H1 (cell line): ENCODE results near the gene NEURL2. TPM values are rescaled to one million over a fixed set of nuclear protein-coding genes. Genes with fewer than 3 reads are reported as not detected.

Experiments
- CTCF ChIA-PET: fragments of 300-600 bp; sonication (Branson Sonifier 250); formaldehyde crosslinking; loops from one replicate; lab custom pipeline; 2021; ENCODE audit not compliant: partially characterized antibody; lab: Charles Lee
- POLR2A ChIA-PET: fragments of 300-600 bp; sonication (Branson Sonifier 250); formaldehyde crosslinking; loops from one replicate; lab custom pipeline; 2021; ENCODE audit warnings: inconsistent platforms; ENCODE audit not compliant: partially characterized antibody; lab: Charles Lee
- DNase-seq, 2 experiments: peaks; one replicate each; pipeline versions ENCODE4 v3.0.0 to v3.0.0-alpha.2; 2010 to 2022; ENCODE audit warnings: low spot score in 2 of 2, low read depth in 1 of 2, mixed read lengths in 1 of 2
- FAIRE-seq: peaks from 2 replicates; lab custom pipeline; 2011; peaks lifted over from hg19 to GRCh38; lab: Jason Lieb, UNC
- H2AFZ ChIP-seq: 2 replicates; pipeline ENCODE4 v1.8.1; 2012; ENCODE audit warnings: low read length, inconsistent platforms
- H2AK5ac ChIP-seq: 2 replicates; pipeline ENCODE4 v1.6.1; 2013; ENCODE audit warnings: low read depth, low read length
- H2BK120ac ChIP-seq: replicated peaks from 2 replicates; pipeline ENCODE3; 2013; ENCODE audit warnings: low read depth, low read length, inconsistent platforms
- H2BK12ac ChIP-seq: 2 replicates; pipeline ENCODE4 v1.6.1; 2013; ENCODE audit warnings: low read depth, low read length
- H2BK15ac ChIP-seq: 2 replicates; pipeline ENCODE4 v1.6.1; 2013; ENCODE audit warnings: low read length
- H2BK20ac ChIP-seq: 2 replicates; pipeline ENCODE4 v1.6.1; 2013; ENCODE audit warnings: low read length
- H2BK5ac ChIP-seq: 2 replicates; pipeline ENCODE4 v1.6.1; 2013; ENCODE audit warnings: low read depth, low read length
- H3K14ac ChIP-seq: 2 replicates; pipeline ENCODE4 v1.6.1; 2013; ENCODE audit warnings: inconsistent platforms; ENCODE audit not compliant: insufficient read length
- H3K18ac ChIP-seq: 2 replicates; pipeline ENCODE4 v1.6.1; 2013; ENCODE audit warnings: low read length; ENCODE audit errors: extremely low read depth
- H3K23ac ChIP-seq: 2 replicates; pipeline ENCODE4 v1.6.1; 2013; ENCODE audit warnings: inconsistent platforms; ENCODE audit not compliant: insufficient read length
- H3K23me2 ChIP-seq: 2 replicates; pipeline ENCODE4 v1.6.1; 2013; ENCODE audit warnings: low read depth, low read length
- H3K27ac ChIP-seq: 2 replicates; pipeline ENCODE4 v1.6.1; 2011; ENCODE audit warnings: low read depth, low read length, inconsistent platforms
- H3K27me3 ChIP-seq, 4 experiments: replicated peaks in 1 of 4; 1 replicate in 1 of 4; 2 replicates in 3 of 4; pipeline versions ENCODE4 v1.6.1 to v1.8.1; 2011 to 2013; ENCODE audit warnings: low read length in 3 of 4, mild to moderate bottlenecking in 3 of 4, inconsistent platforms in 2 of 4, mixed read lengths in 2 of 4, moderate library complexity in 1 of 4; ENCODE audit not compliant: control insufficient read depth in 3 of 4, insufficient read depth in 3 of 4; ENCODE audit errors: extremely low read depth in 1 of 4
- H3K36me3 ChIP-seq, 4 experiments: 2 replicates each; pipeline versions ENCODE4 v1.6.1 to v1.8.1; 2011 to 2013; ENCODE audit warnings: mild to moderate bottlenecking in 4 of 4, low read length in 3 of 4, moderate library complexity in 2 of 4, control low read depth in 1 of 4, inconsistent platforms in 1 of 4; ENCODE audit not compliant: insufficient read depth in 4 of 4, control insufficient read depth in 2 of 4
- H3K4ac ChIP-seq: replicated peaks from 2 replicates; pipeline ENCODE3; 2013; ENCODE audit warnings: low read length, low read depth, mixed read lengths, inconsistent platforms; ENCODE audit not compliant: insufficient read length
- H3K4me1 ChIP-seq, 4 experiments: replicated peaks in 1 of 4; 1 replicate in 1 of 4; 2 replicates in 3 of 4; pipeline versions ENCODE4 v1.6.1 to v1.8.1; 2011 to 2013; ENCODE audit warnings: low read length in 3 of 4, inconsistent platforms in 2 of 4, mixed read lengths in 1 of 4; ENCODE audit not compliant: insufficient read depth in 4 of 4, control insufficient read depth in 3 of 4
- H3K4me2 ChIP-seq, 2 experiments: 2 replicates each; pipeline versions ENCODE4 v1.6.1 to v1.8.1; 2011 to 2013; ENCODE audit warnings: low read depth in 2 of 2, low read length in 2 of 2, control low read depth in 1 of 2, inconsistent platforms in 1 of 2, mild to moderate bottlenecking in 1 of 2; ENCODE audit not compliant: insufficient read depth in 1 of 2
- H3K4me3 ChIP-seq, 4 experiments: fragments of 200-600, 300-600 bp in 1 of 4; sonication (generic), shearing (Covaris generic), sonication (Bioruptor Twin) in 1 of 4; 2 replicates each; pipeline versions ENCODE4 v1.5.1 to v1.8.1; 2011 to 2016; ENCODE audit warnings: low read length in 4 of 4, low read depth in 3 of 4, control low read depth in 2 of 4, inconsistent platforms in 2 of 4, mild to moderate bottlenecking in 2 of 4, mixed read lengths in 1 of 4, moderate library complexity in 1 of 4; ENCODE audit not compliant: insufficient read depth in 2 of 4; ENCODE audit errors: extremely low read depth in 1 of 4
- H3K56ac ChIP-seq: replicated peaks from 2 replicates; pipeline ENCODE3; 2013; ENCODE audit warnings: low read depth, mild to moderate bottlenecking, mixed read lengths, low read length, inconsistent platforms; ENCODE audit not compliant: insufficient read length
- H3K79me1 ChIP-seq: 2 replicates; pipeline ENCODE4 v1.6.1; 2013; ENCODE audit warnings: low read depth, low read length, control low read depth
- H3K79me2 ChIP-seq, 2 experiments: 2 replicates each; pipeline versions ENCODE4 v1.6.1 to v1.8.1; 2012 to 2013; ENCODE audit warnings: low read length in 2 of 2, mild to moderate bottlenecking in 2 of 2, inconsistent platforms in 1 of 2; ENCODE audit not compliant: insufficient read depth in 2 of 2, control insufficient read depth in 1 of 2
- H3K9ac ChIP-seq, 4 experiments: replicated peaks in 1 of 4; 1 replicate in 1 of 4; 2 replicates in 3 of 4; pipeline versions ENCODE4 v1.6.1 to v1.8.1; 2011 to 2013; ENCODE audit warnings: low read depth in 3 of 4, low read length in 3 of 4, control low read depth in 2 of 4, mild to moderate bottlenecking in 2 of 4, moderate library complexity in 2 of 4, inconsistent platforms in 1 of 4; ENCODE audit errors: extremely low read depth in 1 of 4
- H3K9me3 ChIP-seq, 2 experiments: 2 replicates each; pipeline versions ENCODE4 v1.6.1 to v1.8.1; 2012 to 2013; ENCODE audit warnings: mild to moderate bottlenecking in 2 of 2, moderate library complexity in 2 of 2, control low read depth in 1 of 2, inconsistent platforms in 1 of 2, low read depth in 1 of 2, low read length in 1 of 2, mixed read lengths in 1 of 2; ENCODE audit not compliant: insufficient read depth in 2 of 2
- H4K20me1 ChIP-seq, 2 experiments: replicated peaks in 1 of 2; 2 replicates each; pipeline versions ENCODE3 to v1.8.1; 2011 to 2013; ENCODE audit warnings: inconsistent platforms in 2 of 2, low read length in 2 of 2, mild to moderate bottlenecking in 1 of 2; ENCODE audit not compliant: insufficient read depth in 2 of 2, control insufficient read depth in 1 of 2
- H4K5ac ChIP-seq: 2 replicates; pipeline ENCODE4 v1.6.1; 2013; ENCODE audit warnings: low read length, low read depth, mixed read lengths, inconsistent platforms; ENCODE audit not compliant: insufficient read length
- H4K8ac ChIP-seq: 2 replicates; pipeline ENCODE4 v1.8.0; 2013; ENCODE audit warnings: mild to moderate bottlenecking, moderate library complexity, low read length, inconsistent platforms; ENCODE audit not compliant: insufficient read depth; ENCODE audit errors: extremely low read depth
- H4K91ac ChIP-seq: replicated peaks from 2 replicates; pipeline ENCODE3; 2013; ENCODE audit warnings: low read length, mixed read lengths, inconsistent platforms; ENCODE audit not compliant: insufficient read length
- ATF2 ChIP-seq: IDR thresholded peaks from 2 replicates; pipeline ENCODE4 v1.6.1; 2012; ENCODE audit warnings: low read length, inconsistent platforms
- CBX5 ChIP-seq: fragments of 300-800, 300-1000 bp; sonication (generic); IDR thresholded peaks from 2 replicates; pipeline ENCODE4 v1.7.1; 2016; ENCODE audit warnings: antibody characterized with exemption, low read length, low read depth
- CBX8 ChIP-seq: fragments of 300-800, 300-1000 bp; sonication (generic); IDR thresholded peaks from 2 replicates; pipeline ENCODE4 v1.7.1; 2016; ENCODE audit warnings: low read depth, low read length, borderline replicate concordance
- EP300 ChIP-seq, 2 experiments: IDR thresholded peaks; 1 replicate in 1 of 2; 2 replicates in 1 of 2; pipeline ENCODE4 v1.6.1; 2011 to 2012; ENCODE audit warnings: low read depth in 2 of 2, low read length in 2 of 2, mild to moderate bottlenecking in 2 of 2, borderline replicate concordance in 1 of 2, inconsistent platforms in 1 of 2, moderate library complexity in 1 of 2
- GABPA ChIP-seq: IDR thresholded peaks from 2 replicates; pipeline ENCODE4 v1.6.1; 2011; ENCODE audit warnings: mild to moderate bottlenecking, low read length, moderate library complexity, borderline replicate concordance; ENCODE audit not compliant: insufficient read depth
- HDAC2 ChIP-seq, 2 experiments: fragments of 300-600 bp in 1 of 2; sonication (generic) in 1 of 2; IDR thresholded peaks; 2 replicates each; pipeline ENCODE4 v1.6.1; 2011 to 2012; ENCODE audit warnings: low read depth in 2 of 2, low read length in 2 of 2, mild to moderate bottlenecking in 2 of 2, moderate library complexity in 2 of 2, borderline replicate concordance in 1 of 2, inconsistent platforms in 1 of 2
- JUND ChIP-seq: IDR thresholded peaks from 2 replicates; pipeline ENCODE4 v1.6.1; 2011; ENCODE audit warnings: mild to moderate bottlenecking, improper control_type of control experiment, low read length
- MAFK ChIP-seq: IDR thresholded peaks from 2 replicates; pipeline ENCODE4 v1.6.1; 2012; ENCODE audit warnings: low read depth, mild to moderate bottlenecking, improper control_type of control experiment, low read length
- MAX ChIP-seq: IDR thresholded peaks from 2 replicates; pipeline ENCODE4 v1.6.1; 2012; ENCODE audit warnings: inconsistent platforms
- SUZ12 ChIP-seq: fragments of 200-600 bp; sonication (generic); IDR thresholded peaks from 2 replicates; pipeline ENCODE4 v1.6.1; 2012; ENCODE audit warnings: mild to moderate bottlenecking, inconsistent platforms, low read length, moderate library complexity, mixed read lengths
- TCF12 ChIP-seq: IDR thresholded peaks from 2 replicates; pipeline ENCODE4 v1.6.1; 2011; ENCODE audit warnings: low read depth, mild to moderate bottlenecking, low read length
- TEAD4 ChIP-seq: IDR thresholded peaks from 2 replicates; pipeline ENCODE4 v1.6.1; 2012; ENCODE audit warnings: low read depth, low read length, inconsistent platforms, mixed read lengths
- WGBS, 2 experiments: shearing (Covaris generic) in 1 of 2; methylation state at CpG; one replicate each; pipeline versions ENCODE4 v1.1.6 to v1.1.7; 2013 to 2015; ENCODE audit warnings: low lambda C conversion rate in 2 of 2, mixed read lengths in 2 of 2, inconsistent platforms in 1 of 2, low coverage in 1 of 2, missing lambda C conversion rate in 1 of 2; ENCODE audit not compliant: insufficient replicate concordance in 2 of 2, insufficient coverage in 1 of 2, insufficient read length in 1 of 2; ENCODE audit errors: extremely low coverage in 1 of 2, missing lambda C conversion rate in 1 of 2; 5-methylcytosine and 5-hydroxymethylcytosine counted together
- polyA plus RNA-seq, 7 experiments: library from polyadenylated mRNA; depleted of rRNA in 3 of 7; stranded (reverse) in 5 of 7; unstranded in 2 of 7; fragments of >200 nt in 5 of 7; fragments of 200-250 nt in 2 of 7; gene quantifications; 1 replicate in 5 of 7; 2 replicates in 1 of 7; 4 replicates in 1 of 7; pipeline versions ENCODE4 v1.2.1 to v1.2.3, GENCODE V29; 2011 to 2013; ENCODE audit warnings: missing spikeins in 2 of 7, mixed read lengths in 2 of 7
- total RNA-seq: library from RNA; stranded (reverse); fragmentation: NEBNext Ultra II Directional; extraction: Animal tissue kit (Norgen Biotek cat#: 25700); gene quantifications from 2 replicates; pipeline ENCODE4 v1.2.1, GENCODE V29; 2021

Gene NEURL2
- total and polyA plus RNA-seq, 2 of the 8 experiments (the other 6 are each of a cell fraction or from before 2014, with no cell fraction given): 6.9 TPM

GRCh38 chr20:45926731-45927070 lies 35.7 kb upstream of the NEURL2 start:
- Histone ChIP-seq H2BK15ac (no peak overlapping the region), H3K23me2 (no peaks in the 10 kb centered on the region), H2BK5ac (no peak overlapping the region), H3K23ac (no peak overlapping the region), H3K79me1 (no peaks in the 10 kb centered on the region), H3K27ac (no peak overlapping the region), H3K27me3 (no peaks in the 10 kb centered on the region), H3K14ac (no peak overlapping the region), H4K5ac (no peak overlapping the region), H3K4ac (no peak overlapping the region), H3K4me2 (no peak overlapping the region), H2AK5ac (no peak overlapping the region), H4K8ac (no peak overlapping the region), H3K4me3 (no peak overlapping the region), H2BK20ac (no peak overlapping the region), H4K91ac (no peak overlapping the region), H3K79me2 (no peaks in the 10 kb centered on the region), H3K56ac (no peak overlapping the region), H2BK12ac (no peak overlapping the region), H2AFZ (no peak overlapping the region), H4K20me1 (no peaks in the 10 kb centered on the region), H3K9me3 (no peaks in the 10 kb centered on the region), H2BK120ac (no peak overlapping the region), H3K36me3 (no peaks in the 10 kb centered on the region), H3K9ac (no peak overlapping the region), H3K18ac (no peak overlapping the region), H3K4me1 (peaks cover 3 to 5% (median 4%) of the 10 kb centered on the region in 4 experiments; a peak in 4 of 7 replicates)
- DNase-seq (no peak), FAIRE-seq (no peak)
- WGBS, 2 experiments: 81% methylated on average over 2 of the region's 2 CpGs; no CpG with 5 or more reads in 1 of the 2 experiments
- ChIA-PET POLR2A (interaction anchor here (0.9 to 18.4 kb wide), 8 partner anchors 6 to 36 kb away, joined by 3 to 283 read pairs (median 13); partner anchors contain the start of genes CTSA, NEURL2, PCIF1 and PLTP), CTCF (interaction anchor here (0.7 to 2.4 kb wide), 3 partner anchors 10 to 60 kb away, joined by 3 to 10 read pairs (median 4); no protein-coding TSS in a partner anchor)
- TF ChIP-seq TCF12 (no peak), ATF2 (no peak), EP300 (IDR thresholded peaks at IDR 0.05; ENCODE audit: borderline replicate concordance in 1 of 2, low read depth in 2 of 2, low read length in 2 of 2) (no peak), HDAC2 (IDR thresholded peaks at IDR 0.05; ENCODE audit: borderline replicate concordance in 1 of 2, low read depth in 2 of 2, low read length in 2 of 2) (no peak), JUND (no peak), GABPA (no peak), TEAD4 (no peak), SUZ12 (no peak), CBX5 (no peak), MAX (no peak), MAFK (no peak), CBX8 (no peak)
